OCI-M2 (cell line): Measurements from ENCODE around the gene SOX4.
"Not testable (repeated sequence)": the region's sequence is repeated elsewhere in the genome, so short reads cannot be mapped to it uniquely, and the experiment has no call there.

ENCODE experiments used
- DNase-seq: peaks from one replicate; lab custom pipeline; 2025; ENCODE audit not compliant: unreplicated experiment; lab: John Stamatoyannopoulos, UW

SOX4 gene

DNA sequence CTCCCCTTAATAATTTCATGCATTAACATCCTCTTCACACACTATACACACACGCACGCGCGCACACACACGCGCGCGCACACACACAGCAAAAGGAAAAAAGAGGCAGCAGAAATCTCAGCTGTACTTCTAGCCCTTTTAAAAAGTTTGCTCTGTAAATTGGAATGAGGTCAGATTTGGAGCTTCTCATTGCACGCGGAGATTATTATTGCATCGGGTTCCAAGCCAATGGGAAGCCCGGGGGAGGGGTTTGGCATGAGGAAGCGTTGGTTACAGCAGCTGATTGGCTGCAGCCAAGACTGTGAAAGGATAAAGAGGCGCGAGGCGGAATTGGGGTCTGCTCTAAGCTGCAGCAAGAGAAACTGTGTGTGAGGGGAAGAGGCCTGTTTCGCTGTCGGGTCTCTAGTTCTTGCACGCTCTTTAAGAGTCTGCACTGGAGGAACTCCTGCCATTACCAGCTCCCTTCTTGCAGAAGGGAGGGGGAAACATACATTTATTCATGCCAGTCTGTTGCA is at the start of gene SOX4:
TSS of gene SOX4 (plus strand) at position 340 of the 515 bp plus-strand sequence. CDS start 784 bp downstream, outside the sequence.
- peak; percentile 75 for DNase-seq

DNA sequence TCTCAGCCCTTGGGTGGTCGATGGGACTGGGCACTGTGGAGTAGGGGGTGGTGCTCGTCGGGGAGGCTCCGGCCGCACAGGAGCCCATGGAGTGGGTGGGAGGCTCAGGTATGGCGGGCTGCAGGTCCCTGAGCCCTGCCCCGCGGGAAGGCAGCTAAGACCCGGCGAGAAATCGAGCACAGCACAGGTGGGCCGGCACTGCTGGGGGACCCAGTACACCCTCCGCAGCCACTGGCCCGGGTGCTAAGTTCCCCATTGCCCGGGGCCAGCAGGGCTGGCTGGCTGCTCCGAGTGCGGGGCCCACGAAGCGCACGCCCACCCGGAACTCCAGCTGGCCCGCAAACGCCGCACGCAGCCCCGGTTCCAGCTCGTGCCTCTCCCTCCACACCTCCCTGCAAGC is 41.3 kb upstream of the SOX4 start:
- not testable (repeated sequence) for DNase-seq

DNA sequence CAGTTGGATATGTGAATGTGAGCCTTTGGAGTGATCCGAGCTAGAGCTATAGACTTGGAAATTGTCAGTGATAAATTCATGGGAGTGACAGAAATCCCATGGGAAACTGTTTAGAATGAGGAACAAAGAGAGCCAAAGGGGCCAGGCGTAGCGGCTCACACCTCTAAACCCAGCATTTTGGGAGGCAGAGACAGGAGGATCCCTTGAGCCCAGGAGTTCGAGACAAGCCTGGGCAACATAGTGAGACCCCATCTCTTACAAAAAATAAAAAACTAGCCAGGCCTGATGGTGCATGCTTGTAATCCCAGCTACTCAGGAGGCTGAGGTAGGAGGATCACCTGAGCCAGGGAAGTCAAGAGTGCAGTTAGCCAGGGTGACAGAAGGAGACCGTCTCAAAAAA is 39.3 kb upstream of the SOX4 start:
- DNase-seq: no peak

GRCh38 chr6:21555197-21555596 is 38.4 kb upstream of the SOX4 start:
- no peak for DNase-seq

GRCh38 chr6:21556511-21556910 is 37.0 kb upstream of the SOX4 start:
- DNase-seq: no peak

DNA sequence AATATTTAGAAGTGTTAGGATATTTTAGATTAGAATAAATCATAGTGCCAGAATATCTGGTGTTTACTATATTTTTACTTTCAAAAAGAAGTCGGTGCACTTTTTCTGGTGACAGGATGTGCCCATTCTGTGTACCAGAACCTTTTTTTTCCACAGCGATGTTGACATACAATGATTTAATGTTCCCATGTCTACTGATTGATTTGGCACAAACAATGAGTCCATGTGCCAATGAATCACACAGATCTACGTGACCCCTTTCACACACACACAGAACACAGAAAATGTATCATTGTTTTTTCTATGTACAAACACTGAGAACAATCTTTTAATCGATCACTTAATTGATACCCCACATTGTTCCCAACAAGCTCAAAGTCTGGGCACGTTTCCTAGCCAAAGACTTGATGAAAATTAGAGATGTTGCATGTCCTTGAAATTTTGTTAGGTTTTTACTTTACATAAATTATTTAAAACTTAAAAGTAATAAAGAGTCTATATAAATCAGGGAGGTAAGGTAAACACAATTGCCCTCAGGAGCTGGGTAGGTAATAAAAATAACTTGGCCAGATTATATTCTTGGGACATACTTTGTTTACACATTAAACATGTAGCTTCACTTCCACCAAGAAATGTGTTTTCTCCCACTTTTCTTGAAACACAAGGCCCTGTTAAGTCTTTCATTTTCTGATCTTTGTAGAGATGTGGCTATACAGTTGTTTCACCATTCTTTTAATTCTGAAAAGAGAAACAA is 36.4 kb upstream of the SOX4 start:
- no peak for DNase-seq

GRCh38 chr6:21559238-21559637 is 34.3 kb upstream of the SOX4 start:
- no peak for DNase-seq

GRCh38 chr6:21560249-21560648 is 33.3 kb upstream of the SOX4 start:
- no peak for DNase-seq

DNA sequence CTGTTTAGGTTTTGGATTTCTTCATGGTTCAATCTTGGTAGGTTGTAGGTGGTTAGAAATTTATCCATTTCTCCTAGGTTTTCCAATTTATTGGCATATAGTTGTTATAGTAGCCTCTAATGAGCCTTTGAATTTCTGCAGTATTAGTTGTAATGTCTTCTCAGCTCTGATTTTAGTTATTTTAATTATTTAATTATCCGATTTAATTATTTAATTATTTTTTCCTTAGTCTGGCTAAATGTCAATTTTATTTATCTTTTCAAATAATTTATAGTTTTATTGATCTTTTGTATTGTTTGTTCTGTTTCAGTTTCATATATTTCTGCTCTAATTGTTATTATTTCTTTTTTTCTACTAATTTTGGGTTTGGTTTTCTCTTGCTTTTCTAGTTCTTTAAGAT is 28.1 kb upstream of the SOX4 start:
- no peak for DNase-seq

- no peak for DNase-seq
These were observed 15.0 kb upstream of the SOX4 start for GRCh38 chr6:21578523-21578922.

DNA sequence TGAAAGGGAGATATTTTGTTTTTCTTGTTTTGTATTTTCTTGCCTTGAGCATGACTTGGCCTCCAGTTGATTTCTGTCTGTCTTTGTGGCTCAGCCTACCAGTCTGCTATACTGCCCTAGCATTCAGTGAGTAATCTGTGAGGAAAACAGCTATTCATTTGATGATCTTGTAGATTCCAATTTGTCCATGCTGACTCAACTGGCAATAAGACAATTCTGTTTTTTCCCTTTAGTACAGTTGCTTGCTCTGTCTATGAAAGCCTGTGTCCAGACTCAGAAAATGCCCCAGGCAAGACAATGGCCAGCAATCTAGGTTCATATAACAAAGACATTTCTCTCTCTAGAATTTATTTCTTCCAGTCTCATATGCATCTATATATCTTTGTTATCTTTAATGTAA is 10.9 kb upstream of the SOX4 start:
- no peak for DNase-seq

DNA sequence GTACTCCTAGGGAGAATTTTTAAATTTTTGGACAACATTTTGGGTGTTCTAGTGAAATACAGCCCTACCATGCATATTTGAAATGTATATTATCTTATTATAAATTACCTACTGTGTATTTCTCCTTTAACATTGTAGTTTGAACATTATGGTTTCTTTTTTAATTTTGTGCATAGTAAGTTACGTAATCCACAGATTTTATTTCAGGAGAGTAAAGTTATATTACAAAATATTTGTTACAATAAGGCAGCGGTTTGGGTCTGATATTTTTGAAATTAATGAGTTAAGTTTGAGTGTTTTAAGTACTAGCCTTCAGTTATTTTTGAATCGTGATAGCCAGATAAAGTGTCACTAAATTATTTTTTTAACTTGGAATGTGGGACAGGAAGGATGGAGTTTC is 7.3 kb upstream of the SOX4 start:
- no peak for DNase-seq

GRCh38 chr6:21586740-21587178 is 6.8 kb upstream of the SOX4 start:
- DNase-seq: no peak

GRCh38 chr6:21587179-21587960 is 6.2 kb upstream of the SOX4 start:
- no peak for DNase-seq

GRCh38 chr6:21587961-21588480 is 5.5 kb upstream of the SOX4 start:
- no peak for DNase-seq

GRCh38 chr6:21588481-21589351 is 4.8 kb upstream of the SOX4 start:
- no peak for DNase-seq

DNA sequence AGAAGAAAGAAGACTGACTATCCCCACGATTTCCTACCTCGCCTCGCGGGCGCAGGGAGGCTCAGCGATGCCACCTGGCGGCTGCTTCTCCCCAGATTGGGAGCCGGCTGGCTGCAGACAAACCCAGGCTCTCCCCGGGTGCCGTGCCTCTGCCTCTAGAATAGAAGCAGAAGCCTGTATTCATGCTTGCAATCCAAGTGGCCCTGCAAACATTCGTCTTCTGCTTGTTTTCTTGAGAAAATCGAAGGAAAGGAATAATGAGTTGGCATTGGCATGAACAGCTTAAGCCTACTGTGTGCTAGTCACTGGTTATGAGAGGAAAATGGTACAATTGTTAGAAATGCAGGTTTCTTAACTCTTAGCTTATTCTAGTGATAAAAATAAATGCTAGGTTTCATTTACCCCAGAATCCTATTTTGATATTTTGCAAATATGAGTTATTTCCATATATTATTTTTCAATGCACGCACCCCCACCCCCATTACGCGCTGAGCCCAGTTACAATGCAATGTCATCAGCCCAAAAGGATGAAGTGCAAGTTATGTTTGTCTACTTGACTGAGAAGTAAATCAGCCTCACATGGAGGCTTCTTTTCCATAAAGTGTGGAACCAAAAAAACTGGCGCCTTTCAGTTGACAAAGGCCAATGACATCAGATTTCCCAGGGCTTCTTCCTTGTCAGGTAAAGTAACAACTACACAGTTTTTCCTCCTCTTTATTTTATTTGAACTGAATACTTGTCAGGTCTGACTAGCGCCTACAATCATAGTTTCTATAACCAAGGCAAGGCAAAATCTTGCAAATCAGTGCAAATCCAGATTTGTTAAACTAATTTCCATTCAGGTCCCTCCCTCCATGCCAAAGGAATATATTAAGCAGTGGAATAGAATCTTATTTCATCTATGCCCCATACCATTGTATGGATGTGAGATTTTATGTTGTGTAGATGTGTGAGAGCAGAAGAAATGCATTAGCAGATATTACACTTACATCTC is 3.9 kb upstream of the SOX4 start:
- peak; percentile 56 for DNase-seq

- no peak for DNase-seq
These were observed 3.2 kb upstream of the SOX4 start for GRCh38 chr6:21590346-21590745.

DNA sequence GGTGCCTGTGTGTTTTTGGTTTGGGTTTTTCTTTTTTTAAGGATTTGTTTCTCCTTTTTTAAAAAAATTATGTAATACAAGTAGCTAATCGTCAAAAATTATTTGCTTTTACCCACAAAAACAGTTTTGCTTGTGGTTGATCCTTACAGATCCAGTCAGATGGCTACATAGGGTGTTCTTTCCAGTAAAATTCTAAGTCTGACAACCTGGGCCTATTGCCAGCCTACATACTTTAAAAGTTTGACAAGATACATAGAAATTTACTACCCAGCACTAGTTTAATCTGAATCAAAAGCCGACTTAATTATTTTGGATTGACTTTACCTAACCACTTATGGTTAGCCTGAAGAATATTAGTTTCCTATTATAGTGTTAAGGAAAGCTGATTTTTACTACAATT is 2.1 kb upstream of the SOX4 start:
- no peak for DNase-seq

- no peak for DNase-seq
These were observed 598 bp upstream of the SOX4 start for GRCh38 chr6:21592953-21593352.
